Renal cortical epithelial cell (primary cell): Measurements from ENCODE around the gene NDUFAF5. TPM values are rescaled to one million over a fixed set of nuclear protein-coding genes. Genes with fewer than 3 reads are reported as not detected.
A peak's percentile ranks its signal among the peaks of the same experiment; 100 is the strongest.

Experiments used
- DNase-seq: peaks from one replicate; pipeline ENCODE4 v3.0.0-alpha.2; 2011; ENCODE audit warnings: low read depth
- total RNA-seq: library from RNA; depleted of rRNA; stranded (reverse); fragments of >200 nt; gene quantifications from 2 replicates; pipeline ENCODE4 v1.2.3, GENCODE V29; 2014

NDUFAF5 gene
- total RNA-seq, 1 donor from 2014 or later, result 15.6 TPM

DNA sequence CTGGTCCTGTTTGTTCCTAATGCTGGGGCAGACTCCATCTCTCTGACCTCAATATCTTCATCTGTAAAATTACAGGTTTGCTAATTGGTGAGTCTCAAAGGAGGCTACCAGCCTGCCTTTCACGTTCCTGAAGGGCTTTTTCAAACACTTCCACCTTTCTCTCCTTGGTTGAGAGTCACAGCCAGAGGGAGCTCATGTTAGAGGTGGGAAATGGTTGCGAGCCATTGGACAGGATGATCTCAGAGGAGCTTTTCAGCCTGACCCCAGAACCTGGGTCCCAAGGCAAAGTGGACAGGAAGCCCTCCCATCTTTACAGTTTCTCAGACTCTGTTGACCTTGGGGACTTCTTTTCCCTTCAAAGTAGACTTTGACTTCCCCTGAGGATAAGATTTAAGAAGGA, 37.6 kb downstream of the NDUFAF5 start:
- no peak for DNase-seq

DNA sequence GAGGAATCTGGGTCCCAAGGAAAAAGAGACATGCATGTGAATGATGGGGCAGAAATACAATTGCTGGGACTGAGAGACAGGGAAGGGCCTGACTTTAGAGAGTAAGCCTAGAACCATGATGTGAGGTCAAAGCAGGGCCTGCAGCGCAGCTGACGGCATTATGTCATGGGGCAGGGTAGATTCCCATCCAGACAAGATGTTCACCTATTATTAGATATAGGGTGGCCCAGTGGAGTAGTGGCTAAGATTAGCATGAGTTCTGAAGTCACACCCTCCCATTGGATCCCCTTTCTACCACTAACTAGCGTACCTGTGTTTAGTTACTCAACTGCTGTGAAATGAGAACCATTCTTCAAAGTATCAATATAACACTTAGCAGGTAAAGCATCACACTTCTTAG, 39.6 kb downstream of the NDUFAF5 start:
- no peak for DNase-seq

DNA sequence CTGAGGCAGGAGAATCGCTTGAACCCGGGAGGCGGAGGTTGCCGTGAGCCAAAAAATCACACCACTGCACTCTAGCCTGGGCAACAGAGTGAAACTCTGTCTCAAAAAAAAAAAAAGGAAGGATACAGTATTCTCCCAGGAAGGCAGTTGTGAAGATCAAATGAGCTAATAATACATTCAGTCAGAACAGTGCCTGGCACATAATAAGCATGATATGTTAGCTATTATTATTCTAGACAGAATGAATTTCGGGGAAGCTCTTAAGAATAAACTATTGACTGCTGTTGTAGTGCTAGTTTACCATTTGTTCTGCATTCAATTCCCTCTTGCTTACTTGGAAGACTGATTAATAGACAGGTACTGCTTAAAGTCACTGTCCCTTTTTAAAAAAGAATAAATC, 40.6 kb downstream of the NDUFAF5 start:
- DNase-seq, result no peak

DNA sequence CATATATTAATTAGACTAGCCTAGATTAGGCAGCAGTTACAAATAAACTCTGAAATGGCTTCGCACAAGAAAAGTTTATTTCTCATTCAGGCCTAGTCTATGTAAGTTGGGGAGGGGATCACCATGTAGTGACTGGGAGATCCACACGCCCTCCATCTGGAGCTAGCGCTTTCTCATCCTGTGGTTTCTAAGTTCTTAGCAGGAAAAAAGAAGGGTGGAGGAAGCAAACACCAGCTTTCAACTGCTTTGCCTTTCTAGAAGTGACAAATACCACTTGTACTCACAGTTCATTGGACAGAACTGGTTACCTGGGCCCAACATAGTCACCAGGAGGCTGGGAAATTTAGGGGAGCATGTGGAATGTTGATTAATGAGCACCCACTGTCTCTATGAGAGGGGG, 46.6 kb downstream of the NDUFAF5 start:
- DNase-seq, result no peak

DNA sequence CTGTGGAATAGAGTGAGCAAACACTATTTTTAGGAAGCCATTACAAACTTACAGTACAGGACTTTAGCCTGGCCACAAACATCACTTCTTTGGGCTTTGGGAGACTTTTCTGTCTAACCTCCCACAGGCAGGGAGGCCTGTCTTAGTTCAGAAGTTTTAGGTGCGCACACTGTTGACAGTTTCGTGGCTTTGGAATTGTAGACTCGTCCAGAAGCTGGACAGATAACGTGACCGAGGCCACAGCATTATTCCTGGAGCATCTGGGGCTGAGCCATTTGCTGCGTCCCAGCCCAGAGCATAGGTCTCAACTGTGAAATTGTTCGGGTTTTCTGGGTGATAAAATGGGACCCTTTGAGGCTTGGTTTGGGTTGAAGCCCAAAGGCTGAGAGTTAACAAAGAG, 53.8 kb downstream of the NDUFAF5 start:
- DNase-seq, result no peak

DNA sequence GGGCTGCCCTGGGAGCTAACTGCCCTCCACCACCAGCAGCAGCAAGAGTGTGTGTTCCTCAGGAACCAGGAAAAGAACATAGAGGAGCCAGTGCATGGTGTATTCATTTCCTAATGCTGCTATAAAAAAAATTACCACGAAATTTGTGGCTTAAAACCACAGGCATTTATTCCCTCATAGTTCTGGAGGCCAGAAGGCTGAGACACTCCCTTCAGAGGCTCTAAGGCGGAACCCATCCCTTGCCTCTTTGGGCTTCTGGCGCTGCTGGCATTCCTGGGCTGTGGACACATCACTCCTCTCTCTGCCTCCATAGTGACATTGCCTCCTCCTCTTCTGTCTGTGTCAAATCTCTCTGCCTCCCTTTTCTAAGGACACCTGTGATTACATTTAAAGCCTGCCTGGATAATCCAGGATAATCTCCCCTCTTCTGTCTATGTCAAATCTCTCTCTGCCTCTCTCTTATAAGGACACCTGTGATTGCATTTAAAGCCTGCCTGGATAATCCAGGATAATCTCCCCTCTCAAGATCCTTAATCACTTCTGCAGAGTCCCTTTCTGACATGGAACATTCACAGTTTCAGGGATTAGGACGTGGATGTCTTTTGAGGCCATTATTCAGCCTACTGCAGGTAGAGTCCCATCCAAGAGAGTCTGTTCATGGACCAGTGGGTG, 54.7 kb downstream of the NDUFAF5 start:
- peak; percentile 51 for DNase-seq

DNA sequence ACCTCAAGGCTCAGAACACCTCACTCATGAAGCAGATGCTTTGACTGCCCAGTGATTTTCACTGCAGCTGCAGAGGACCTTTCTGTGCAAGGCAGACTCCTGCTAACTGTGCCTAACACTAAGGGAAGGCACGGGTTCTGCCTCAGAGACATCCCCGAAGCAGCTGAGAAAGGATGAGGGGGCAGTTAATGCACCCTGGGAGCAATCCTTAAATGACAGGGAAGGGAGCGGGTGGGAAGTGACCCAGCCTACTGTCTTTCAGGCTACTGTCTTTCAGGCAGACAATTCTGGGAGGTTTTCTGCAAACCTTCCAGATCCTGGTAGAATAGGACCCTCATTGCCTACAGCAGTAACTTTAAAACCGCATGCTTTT, 55.3 kb downstream of the NDUFAF5 start:
- no peak for DNase-seq

DNA sequence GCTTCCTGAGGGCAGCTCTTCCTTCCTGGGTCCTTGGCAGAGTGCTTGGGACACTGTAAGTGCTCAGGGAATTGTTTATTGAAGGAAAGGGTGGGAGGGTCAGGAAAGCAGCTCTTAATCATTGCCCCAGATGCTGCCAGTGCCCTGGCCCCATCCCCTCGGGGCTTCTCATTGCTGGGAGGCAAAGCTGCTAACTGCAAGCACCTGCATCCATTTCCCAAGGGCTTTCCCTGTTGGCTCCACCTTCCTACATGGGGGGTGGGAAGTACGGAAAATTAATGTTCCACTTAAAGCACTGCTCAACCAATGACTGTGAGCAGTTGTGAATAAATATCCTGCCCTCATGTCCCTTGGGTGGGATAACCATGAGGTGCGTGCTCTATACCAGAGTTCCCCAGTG, 56.4 kb downstream of the NDUFAF5 start:
- DNase-seq, result no peak

DNA sequence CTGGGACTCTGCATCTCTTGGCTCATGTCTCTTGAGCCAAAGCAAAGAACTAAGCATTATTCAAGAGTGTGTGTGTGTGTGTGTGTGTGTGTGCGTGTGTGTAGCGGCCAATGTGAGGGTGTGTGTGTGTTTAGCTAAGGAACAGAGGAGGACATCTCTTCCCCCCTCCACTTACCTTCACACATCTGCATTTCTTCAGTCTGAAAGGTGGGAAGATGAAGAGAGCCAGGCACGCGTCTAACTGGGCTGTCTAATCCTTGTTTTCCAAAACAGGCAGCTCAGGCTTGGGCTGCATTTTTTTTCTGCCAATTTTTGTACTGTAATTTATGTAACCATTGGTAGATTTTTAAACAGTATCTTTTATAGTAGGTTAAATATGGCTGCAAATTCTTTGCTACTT, 59.5 kb downstream of the NDUFAF5 start:
- DNase-seq, result no peak

DNA sequence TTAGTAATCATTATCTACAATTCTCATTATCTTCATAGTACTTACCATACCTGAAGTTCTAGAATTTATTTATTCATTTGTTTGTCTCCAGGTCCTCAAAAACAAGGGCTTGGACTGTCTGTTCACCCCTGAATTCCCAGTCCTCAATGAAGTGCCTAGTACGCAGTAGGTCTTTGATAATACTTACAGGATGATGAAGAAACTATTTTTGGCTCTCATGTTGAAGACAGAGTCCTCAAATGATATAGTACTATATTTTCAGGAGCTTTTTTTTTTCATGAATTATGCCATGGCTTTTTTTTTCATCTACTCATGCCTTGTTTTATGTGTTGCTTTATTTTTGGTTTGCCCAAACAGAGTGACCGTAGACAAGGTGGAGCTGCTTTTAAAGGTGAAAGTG, 66.5 kb downstream of the NDUFAF5 start:
- no peak for DNase-seq

DNA sequence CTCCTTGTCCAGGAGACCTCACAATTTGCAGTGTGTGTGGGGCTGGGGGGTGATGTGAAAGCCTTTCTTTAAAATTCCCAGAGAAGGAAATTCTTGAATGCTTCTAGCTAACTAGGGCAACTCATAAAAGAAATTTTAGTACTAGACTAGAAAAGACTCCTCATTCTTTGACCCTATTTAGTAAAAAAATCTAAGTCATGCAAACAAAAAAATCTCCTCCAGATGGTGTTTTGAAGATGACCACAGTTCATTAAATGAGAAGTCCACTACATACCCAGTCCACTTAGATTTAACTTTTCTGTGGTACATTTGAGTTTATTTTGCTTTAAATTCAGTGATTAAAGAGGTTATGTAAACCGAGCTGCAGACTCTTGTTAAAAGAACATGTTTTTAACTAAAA, 67.5 kb downstream of the NDUFAF5 start:
- DNase-seq, result no peak

DNA sequence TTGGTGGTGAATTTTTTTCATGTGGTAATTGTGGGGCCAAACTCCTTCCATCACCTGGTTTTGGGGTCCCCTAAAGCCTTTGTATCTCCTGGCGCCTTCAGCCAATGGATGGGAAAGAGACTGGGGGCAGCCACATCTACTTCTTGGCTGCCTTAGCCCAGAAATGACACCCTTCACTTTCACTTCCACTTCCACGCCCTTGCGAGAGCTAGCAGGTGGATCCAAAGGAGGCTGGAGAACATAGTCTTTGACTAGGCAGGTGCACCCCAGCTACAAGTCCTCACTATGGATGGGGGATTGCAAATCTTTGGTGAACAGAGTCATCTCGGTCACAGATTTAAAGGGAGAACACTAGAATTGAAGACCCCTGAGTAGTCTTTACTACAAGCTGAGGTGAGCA, 70.8 kb downstream of the NDUFAF5 start:
- no peak for DNase-seq

DNA sequence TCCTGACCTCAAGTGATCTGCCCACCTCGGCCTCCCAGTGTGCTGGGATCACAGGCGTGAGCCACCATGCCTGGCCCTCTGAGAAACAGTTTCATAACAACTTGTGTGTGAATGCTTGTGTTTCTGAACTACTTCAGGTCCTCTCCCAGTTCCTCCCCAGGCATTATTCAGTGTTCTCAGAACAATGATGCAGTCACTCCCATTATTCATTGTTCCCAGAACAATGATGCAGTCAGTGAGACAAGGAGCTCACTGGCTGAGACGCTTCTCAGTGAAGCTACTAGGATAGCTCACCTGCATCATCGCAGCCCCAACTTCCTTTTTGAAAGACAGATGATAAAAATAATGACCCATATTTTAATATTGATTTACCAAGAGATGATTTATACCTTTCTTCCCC, 71.5 kb downstream of the NDUFAF5 start:
- DNase-seq, result no peak

DNA sequence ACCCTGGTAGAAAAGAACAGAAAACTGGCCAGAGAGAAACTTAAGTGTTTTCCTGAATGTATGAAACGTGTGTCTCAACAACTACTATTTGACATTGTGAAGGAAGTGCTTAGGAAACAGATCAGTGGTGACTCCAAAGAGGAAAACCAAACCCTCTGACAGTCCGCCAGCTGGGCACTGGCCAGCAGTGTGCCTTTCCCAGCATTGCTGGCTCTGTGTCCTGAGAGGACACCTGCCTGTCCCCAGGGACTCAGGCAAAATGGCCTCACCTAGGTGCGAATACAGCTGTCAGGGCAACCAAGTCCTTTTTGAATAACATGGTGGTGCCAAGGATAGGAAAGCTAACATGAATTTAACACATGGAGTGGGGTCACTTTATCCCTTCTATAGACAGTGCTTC, 72.5 kb downstream of the NDUFAF5 start:
- no peak for DNase-seq

DNA sequence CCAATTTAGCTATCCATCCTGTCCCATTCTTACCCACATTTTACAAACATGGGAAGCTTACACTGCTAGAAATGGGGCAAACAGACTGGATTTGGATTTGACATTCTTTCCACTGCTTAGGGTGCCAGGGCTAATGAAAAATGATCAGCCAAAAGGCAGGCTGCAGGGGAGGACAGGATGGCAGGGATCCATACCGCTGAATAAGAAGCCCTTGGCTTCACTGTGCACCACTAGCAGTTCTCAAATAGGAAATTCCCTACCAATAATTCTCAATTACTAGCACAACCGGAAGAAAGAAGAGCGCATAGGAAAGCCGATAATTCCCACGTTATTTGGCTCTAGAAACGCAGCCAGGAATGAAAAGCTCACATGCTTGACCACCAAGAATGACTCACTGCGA, 73.1 kb downstream of the NDUFAF5 start:
- DNase-seq, result no peak

DNA sequence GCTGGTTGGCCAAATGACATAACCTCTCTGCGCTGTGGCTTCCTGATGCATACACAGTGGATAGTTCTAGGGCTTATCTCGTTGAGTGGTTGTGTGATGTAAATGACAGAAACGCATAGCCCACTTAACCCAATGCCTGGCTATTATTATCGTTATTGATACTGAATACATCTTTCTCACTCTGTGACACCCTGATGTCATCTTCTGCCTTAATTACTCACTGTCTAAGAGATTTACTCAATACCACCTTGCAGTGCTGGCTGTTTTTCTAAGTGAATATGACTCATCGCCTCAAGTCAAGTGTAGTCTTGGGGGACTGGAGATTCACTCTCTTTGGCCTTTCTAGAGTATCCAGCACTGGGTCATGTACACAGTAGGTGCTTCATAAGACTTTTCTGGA, 73.6 kb downstream of the NDUFAF5 start:
- DNase-seq, result peak; percentile 3

DNA sequence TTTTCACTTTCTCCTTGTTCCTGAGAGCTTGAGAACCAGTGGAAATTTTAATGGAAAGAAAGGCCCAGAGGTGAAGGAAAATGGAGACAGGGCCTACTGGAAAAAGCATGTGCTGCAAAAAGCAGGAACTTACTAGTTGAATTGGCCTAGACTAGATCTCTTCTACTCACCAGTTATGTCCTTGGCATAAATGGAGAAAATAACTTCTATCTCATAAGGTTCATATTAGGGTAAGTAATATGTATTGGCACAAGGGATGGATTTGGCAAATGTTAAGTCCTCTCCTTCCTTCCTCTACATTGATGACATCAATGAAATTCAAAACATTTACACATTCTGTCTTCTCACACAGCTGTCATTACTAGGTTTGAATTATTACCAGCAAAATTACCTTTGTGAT, 74.0 kb downstream of the NDUFAF5 start:
- no peak for DNase-seq

DNA sequence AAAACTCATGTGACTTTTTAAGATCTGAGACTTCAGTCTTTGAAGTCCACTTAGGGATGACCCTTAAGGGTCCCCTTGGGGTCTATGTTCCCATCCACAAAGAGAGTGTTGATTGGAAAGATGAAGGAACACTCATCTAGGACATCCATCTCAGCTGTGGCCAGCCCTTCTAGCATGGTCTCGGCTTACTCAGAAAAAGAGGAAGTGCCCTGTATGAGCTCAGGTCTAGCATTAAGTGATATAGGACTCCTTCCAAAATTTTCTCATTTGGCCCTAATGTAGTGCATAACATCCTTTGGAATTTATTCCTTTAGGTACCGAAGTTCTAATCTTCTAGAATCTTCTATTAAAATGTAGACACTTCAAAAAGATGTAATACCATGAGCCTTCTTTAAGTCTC, 77.4 kb downstream of the NDUFAF5 start:
- DNase-seq, result no peak

DNA sequence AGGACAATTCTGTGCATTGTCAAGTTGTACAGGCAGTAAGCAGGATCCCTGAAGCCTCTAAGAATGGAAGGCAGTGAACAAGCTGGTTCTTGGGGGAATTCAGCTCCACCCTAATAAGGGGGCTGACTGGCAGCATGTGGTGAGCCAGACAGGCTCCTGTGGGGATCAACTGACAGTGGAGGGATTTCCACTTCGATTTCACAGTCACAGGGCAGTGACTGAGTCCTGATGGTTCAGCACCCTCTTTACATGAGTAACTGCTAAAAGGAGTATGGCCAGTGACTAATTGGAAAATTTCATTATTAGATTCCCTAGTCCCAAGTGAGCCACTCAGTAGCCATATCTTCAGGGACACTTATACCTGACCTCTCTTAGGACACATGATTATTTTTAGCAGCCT, 78.4 kb downstream of the NDUFAF5 start:
- DNase-seq, result no peak

DNA sequence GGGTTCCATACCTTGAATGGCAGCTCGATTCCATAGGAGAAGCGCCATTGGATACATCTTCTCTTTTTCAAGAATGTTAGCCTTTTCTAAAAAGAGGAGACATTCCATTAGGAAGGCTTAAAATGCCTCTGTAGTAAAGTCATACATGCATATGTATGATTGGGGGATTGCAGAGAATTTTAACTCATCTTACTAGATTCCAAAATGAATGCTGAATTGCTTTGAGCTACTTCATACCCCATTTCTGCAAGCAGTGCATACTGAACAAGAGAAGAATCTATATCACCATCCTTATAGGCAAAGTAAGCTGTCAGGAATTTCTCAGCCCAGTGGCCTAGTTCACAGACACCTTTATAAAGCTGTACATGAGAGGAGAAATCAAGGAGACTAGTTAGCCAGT, 80.3 kb downstream of the NDUFAF5 start:
- no peak for DNase-seq

DNA sequence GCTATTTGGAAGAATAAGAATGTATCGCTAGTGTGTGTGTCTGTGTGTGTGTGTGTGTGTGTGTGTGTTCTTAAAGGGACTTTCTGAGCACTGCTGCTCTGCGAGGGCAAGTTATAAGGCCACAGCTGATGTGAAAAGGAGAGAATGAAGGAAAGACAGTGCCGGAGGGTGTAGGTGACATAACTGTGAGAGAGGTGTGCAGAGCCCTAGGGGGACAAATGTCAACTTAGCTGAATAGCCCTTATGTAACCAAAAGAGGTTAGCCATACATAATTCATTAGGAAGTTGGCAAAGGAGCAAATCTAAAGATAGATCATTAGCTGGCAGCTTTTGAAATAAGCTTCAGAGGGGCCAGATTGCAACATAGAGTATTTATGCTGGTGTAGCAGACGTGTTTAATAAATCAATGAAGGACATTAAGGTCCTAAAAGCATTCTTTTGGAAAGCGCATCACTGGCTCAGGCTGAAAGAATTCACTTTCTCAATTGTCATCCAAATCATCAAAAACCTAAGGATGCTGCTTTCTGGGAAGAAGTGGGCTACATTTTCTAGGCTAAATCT, 81.0 kb downstream of the NDUFAF5 start:
- DNase-seq, result peak; percentile 64

DNA sequence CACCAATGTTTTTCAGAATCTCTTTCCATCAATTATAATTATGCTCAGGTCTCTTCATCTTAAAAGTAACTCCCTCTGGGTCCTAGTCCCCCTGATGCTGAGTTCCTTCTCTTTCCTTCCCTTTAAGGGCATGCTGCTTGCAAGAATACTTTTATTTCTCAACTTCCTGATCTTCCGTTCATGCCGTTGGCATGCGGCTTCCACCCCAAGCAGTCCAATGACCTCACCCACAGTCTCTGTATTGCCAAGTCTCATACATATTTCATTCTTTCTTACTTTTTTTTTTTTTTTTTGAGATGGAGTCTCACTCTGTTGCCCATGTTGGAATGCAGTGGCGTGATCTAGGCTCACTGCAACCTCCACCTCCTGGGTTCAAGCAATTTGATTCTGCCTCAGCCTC, 83.5 kb downstream of the NDUFAF5 start:
- peak; percentile 2 for DNase-seq

DNA sequence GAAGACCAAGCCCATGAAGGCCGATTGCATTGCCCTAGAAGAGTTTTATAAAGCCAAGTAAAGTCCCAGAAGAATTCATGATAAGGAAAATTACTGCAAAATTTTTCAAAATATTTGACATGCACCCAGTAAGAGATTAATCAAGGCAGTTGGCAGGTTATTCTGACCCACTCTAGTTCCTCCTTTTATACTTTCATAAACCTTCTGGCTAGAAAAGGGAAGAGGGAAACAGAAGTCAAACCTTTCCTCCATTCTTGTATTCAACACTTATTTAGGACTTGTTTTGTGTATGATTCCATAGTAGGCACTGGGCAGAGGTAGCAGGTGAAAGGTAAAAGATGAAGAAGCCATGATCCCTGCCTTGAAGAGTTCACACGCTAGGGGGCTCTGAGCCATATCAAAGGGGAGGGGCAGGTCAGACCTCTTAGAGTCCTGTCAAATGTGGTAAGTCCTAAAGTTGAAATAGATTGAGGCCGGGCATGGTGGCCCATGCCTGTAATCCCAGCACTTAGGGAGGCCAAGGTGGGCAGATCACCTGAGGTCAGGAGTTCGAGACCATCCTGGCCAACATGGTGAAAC, 85.4 kb downstream of the NDUFAF5 start:
- no peak for DNase-seq
